Hepatocyte (in vitro differentiated cells): ENCODE data around the gene MSL3. TPM values are rescaled to one million over a fixed set of nuclear protein-coding genes. Genes with fewer than 3 reads are reported as not detected.

Source experiments
- DNase-seq: peaks from one replicate; pipeline ENCODE4 v3.0.0-alpha.2; 2016; ENCODE audit warnings: low spot score
- H2AFZ ChIP-seq: fragments of 200-600 bp; sonication (generic); 2 replicates; pipeline ENCODE4 v1.6.0; 2016; ENCODE audit warnings: antibody characterized with exemption, mild to moderate bottlenecking
- H3K27ac ChIP-seq: fragments of 200-600 bp; sonication (generic); 2 replicates; pipeline ENCODE4 v1.5.1; 2016; ENCODE audit warnings: mild to moderate bottlenecking
- H3K27me3 ChIP-seq: fragments of 200-600 bp; sonication (generic); 2 replicates; pipeline ENCODE4 v1.6.1; 2016
- H3K36me3 ChIP-seq: fragments of 200-600 bp; sonication (generic); replicated peaks from 2 replicates; pipeline ENCODE4 v1.5.1; 2016; ENCODE audit warnings: low read depth; ENCODE audit not compliant: insufficient read depth
- H3K4me1 ChIP-seq: fragments of 200-600 bp; sonication (generic); 2 replicates; pipeline ENCODE4 v1.5.1; 2016; ENCODE audit warnings: mild to moderate bottlenecking, moderate library complexity; ENCODE audit not compliant: insufficient read depth
- H3K4me2 ChIP-seq: fragments of 200-600 bp; sonication (generic); 2 replicates; pipeline ENCODE4 v1.6.0; 2016
- H3K4me3 ChIP-seq: fragments of 200-600 bp; sonication (generic); 2 replicates; pipeline ENCODE4 v1.5.1; 2016; ENCODE audit warnings: mild to moderate bottlenecking
- H3K79me2 ChIP-seq: fragments of 200-600 bp; sonication (generic); 2 replicates; pipeline ENCODE4 v1.6.0; 2017; ENCODE audit warnings: mild to moderate bottlenecking
- H3K9me2 ChIP-seq: fragments of 200-600 bp; sonication (generic); replicated peaks from 2 replicates; pipeline ENCODE4 v1.6.0; 2017; ENCODE audit warnings: mild to moderate bottlenecking; ENCODE audit not compliant: insufficient read depth
- H3K9me3 ChIP-seq: fragments of 200-600 bp; sonication (generic); 2 replicates; pipeline ENCODE4 v1.5.1; 2016; ENCODE audit warnings: low read depth, mild to moderate bottlenecking
- H4K20me1 ChIP-seq: fragments of 200-600 bp; sonication (generic); 2 replicates; pipeline ENCODE4 v1.6.0; 2016; ENCODE audit warnings: mild to moderate bottlenecking; ENCODE audit not compliant: insufficient read depth, poor library complexity, severe bottlenecking
- EZH2 ChIP-seq: fragments of 200-600 bp; sonication (generic); IDR thresholded peaks from 2 replicates; pipeline ENCODE4 v1.6.1; 2016; ENCODE audit warnings: antibody characterized with exemption, mild to moderate bottlenecking, borderline replicate concordance
- EZH2phosphoT487 ChIP-seq: fragments of 200-600 bp; sonication (generic); IDR thresholded peaks from one replicate; pipeline ENCODE4 v1.6.1; 2018; ENCODE audit warnings: antibody characterized with exemption, mild to moderate bottlenecking, low read depth, moderate library complexity; ENCODE audit not compliant: unreplicated experiment, severe bottlenecking
- WGBS: methylation state at CpG from one replicate; pipeline ENCODE4 v1.1.6; 2016; ENCODE audit warnings: low lambda C conversion rate; ENCODE audit errors: missing lambda C conversion rate; 5-methylcytosine and 5-hydroxymethylcytosine counted together
- polyA plus RNA-seq: library from polyadenylated mRNA; unstranded; fragments of >200 nt; fragmentation: Nextera tagmentation; extraction: Ambion mirVana; gene quantifications from 2 replicates; pipeline ENCODE4 v1.2.1, GENCODE V29; 2016
- total RNA-seq: library from RNA; depleted of rRNA; stranded (reverse); fragments of >200 nt; gene quantifications from 2 replicates; pipeline ENCODE4 v1.2.3, GENCODE V29; 2014
- TF ChIP-seq, protein P1 (sequence below): fragments of 200-600 bp; sonication (generic); IDR thresholded peaks from 2 replicates; pipeline ENCODE4 v1.5.1; 2016; ENCODE audit warnings: antibody characterized with exemption, mild to moderate bottlenecking; ENCODE audit not compliant: poor library complexity

Gene MSL3
- total and polyA plus RNA-seq, 2 experiments from 2014 or later, result 13.3 to 17.8 TPM

DNA sequence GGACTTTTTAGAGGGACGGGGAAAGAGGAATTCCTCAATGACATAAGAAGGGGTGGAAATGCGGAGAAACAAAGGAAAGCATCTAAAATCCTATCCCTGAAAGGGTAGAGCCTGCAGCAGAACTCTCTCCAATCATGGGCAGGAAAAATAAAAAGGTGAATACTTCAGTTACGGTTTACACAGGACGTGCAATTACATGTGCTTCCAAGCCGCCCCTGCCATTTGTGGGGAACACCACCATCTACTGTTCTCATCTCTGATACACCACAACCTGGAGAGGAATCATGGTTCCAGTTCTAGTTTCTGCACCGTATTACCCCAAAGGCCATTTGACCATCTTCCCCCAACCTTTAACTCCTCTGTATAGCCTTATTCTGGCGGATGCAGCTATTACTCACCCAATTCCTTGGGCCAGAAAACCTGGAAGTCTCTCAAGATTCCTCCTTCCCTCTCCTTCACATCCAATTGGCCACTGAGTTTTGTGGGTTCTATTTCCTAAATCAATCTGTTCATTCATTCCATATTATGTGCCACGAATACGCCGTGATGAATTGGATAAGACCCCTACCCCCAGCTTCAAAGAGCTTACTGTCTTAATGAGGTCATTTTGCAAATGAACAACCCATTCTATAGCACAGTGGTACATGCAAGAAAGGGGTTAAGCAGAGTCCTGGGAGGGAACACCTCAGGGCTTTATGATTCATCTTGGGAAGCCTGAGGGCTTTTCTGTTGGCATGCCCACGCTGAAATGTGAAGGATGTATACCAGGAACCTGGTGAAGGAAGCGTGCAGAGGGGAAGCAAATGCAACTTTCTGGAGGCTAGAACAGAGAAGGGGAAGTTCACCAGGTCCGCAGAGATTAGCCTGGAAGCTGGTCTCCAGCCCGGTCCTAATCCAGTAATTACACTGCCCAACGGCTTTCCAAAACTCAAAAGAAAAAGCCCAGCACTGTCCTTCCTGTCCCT, 1.4 kb upstream of the MSL3 start:
- no peak overlapping the region for H2AFZ ChIP-seq
- no peaks in the 10 kb centered on the region for H3K9me2 ChIP-seq
- 68% methylated on average over 15 of the region's 15 CpGs for WGBS
- H3K27ac ChIP-seq, result no peak overlapping the region
- no peaks in the 10 kb centered on the region for H4K20me1 ChIP-seq
- peak; percentile 16 for DNase-seq
- H3K36me3 ChIP-seq, result no peaks in the 10 kb centered on the region
- TF ChIP-seq, protein P1, sequence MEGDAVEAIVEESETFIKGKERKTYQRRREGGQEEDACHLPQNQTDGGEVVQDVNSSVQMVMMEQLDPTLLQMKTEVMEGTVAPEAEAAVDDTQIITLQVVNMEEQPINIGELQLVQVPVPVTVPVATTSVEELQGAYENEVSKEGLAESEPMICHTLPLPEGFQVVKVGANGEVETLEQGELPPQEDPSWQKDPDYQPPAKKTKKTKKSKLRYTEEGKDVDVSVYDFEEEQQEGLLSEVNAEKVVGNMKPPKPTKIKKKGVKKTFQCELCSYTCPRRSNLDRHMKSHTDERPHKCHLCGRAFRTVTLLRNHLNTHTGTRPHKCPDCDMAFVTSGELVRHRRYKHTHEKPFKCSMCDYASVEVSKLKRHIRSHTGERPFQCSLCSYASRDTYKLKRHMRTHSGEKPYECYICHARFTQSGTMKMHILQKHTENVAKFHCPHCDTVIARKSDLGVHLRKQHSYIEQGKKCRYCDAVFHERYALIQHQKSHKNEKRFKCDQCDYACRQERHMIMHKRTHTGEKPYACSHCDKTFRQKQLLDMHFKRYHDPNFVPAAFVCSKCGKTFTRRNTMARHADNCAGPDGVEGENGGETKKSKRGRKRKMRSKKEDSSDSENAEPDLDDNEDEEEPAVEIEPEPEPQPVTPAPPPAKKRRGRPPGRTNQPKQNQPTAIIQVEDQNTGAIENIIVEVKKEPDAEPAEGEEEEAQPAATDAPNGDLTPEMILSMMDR, result no peak
- TF ChIP-seq EZH2 (no peak), EZH2phosphoT487 (no peak)
- H3K9me3 ChIP-seq, result no peaks in the 10 kb centered on the region
- no peak overlapping the region for H3K4me3 ChIP-seq
- peaks cover 10% of the 10 kb centered on the region for H3K79me2 ChIP-seq
- no peaks in the 10 kb centered on the region for H3K27me3 ChIP-seq
- peak overlapping the region; percentile 83 for H3K4me2 ChIP-seq
- no peaks in the 10 kb centered on the region for H3K4me1 ChIP-seq

DNA sequence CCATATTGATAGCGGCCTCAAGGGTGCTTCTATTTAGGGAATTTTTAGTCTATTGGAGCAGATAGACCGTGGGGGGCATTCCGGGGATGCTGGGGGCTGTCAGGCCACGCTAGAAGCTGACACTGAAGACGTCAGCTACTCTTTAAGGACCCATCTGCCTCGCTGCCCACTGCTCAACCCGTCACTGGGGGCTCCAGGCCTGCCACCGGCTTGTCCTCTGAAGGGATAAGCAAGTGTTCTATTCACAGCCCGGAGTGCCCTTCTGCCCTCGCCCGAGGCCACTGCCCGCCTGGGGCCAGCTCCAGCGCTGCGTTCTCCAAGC, 679 bp upstream of the MSL3 start:
- no peaks in the 10 kb centered on the region for H3K36me3 ChIP-seq
- no peaks in the 10 kb centered on the region for H3K4me1 ChIP-seq
- no peaks in the 10 kb centered on the region for H3K9me3 ChIP-seq
- TF ChIP-seq, protein P1, result no peak
- TF ChIP-seq EZH2phosphoT487, result no peak
- no peak for TF ChIP-seq EZH2
- H3K9me2 ChIP-seq, result no peaks in the 10 kb centered on the region
- DNase-seq, result no peak
- H3K27ac ChIP-seq, result peak overlapping the region; percentile 82
- H3K27me3 ChIP-seq, result no peaks in the 10 kb centered on the region
- peaks cover 10% of the 10 kb centered on the region for H3K79me2 ChIP-seq
- H3K4me2 ChIP-seq, result peak overlapping the region; percentile 83
- peak overlapping the region; percentile 60 for H2AFZ ChIP-seq
- no peaks in the 10 kb centered on the region for H4K20me1 ChIP-seq
- WGBS, result 39% methylated on average over 14 of the region's 14 CpGs
- H3K4me3 ChIP-seq, result peak overlapping the region; percentile 50

DNA sequence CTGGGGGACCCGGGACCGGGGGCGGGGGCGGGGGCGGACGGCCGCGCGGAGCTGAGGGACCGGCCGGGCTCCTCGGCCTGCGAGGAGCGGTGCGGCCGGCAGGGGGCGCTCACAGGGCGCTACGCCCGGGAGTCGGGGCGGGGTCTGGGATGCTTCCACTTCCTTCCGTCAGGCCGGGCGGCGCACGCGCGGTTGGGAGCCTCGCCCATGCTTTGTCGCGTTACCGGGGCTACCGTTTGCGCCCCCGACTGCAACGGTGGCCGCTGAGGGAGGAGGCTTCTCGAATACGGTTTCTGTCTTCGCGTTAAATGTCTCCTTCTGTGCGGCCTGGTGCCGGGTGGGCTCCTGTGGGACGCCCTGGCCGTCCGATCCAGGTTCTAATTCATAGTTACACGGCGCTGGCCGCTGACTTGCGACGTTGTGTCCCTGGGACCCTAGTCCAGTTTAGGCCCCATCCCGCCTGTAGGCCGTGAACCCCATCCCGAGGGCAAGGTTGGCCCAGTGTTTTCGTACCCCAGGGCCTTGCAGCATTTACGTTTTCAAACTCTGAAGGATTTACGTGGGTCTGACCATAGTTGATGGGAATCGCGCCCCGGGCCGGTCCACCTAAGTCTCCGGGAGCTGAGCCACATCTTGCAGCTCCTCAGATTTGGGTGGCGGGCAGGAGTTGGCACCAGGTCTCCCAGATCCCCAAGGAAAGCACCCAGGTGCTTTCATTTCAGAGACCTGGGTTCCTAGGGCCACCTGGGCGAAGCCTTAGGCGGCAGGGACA, 549 bp downstream of the MSL3 start:
- Histone ChIP-seq H3K4me1 (no peaks in the 10 kb centered on the region), H3K9me3 (no peaks in the 10 kb centered on the region), H3K9me2 (no peaks in the 10 kb centered on the region), H3K36me3 (peaks cover under 1% of the 10 kb centered on the region), H4K20me1 (no peaks in the 10 kb centered on the region), H3K79me2 (peaks cover 10% of the 10 kb centered on the region), H3K27me3 (no peaks in the 10 kb centered on the region), H3K4me2 (peak overlapping the region; percentile 83), H3K4me3 (peak overlapping the region; percentile 59), H2AFZ (peak overlapping the region; percentile 75), H3K27ac (peak overlapping the region; percentile 94)
- peak; percentile 91 for DNase-seq
- 53% methylated on average over 44 of the region's 66 CpGs for WGBS
- TF ChIP-seq, protein P1, result peak; percentile 64
- TF ChIP-seq EZH2, result no peak
